Esophagus squamous epithelium (tissue), 4 donors: ENCODE results near the gene PRKAR1B.

Source experiments
- POLR2A ChIP-seq, 4 donors: fragments of 450-650 bp; IDR thresholded peaks; one replicate each; pipeline ENCODE4 v1.6.1; 2017; ENCODE audit warnings: antibody characterized with exemption in 4 of 4, mild to moderate bottlenecking in 4 of 4, moderate library complexity in 3 of 4
- TF ChIP-seq, protein P1 (sequence below), 6 experiments: fragments of 450-650 bp in 4 of 6; fragments of 200-600 bp in 2 of 6; sonication (generic) in 2 of 6; IDR thresholded peaks; one replicate each; pipeline ENCODE4 v1.5.1; 2016 to 2019; ENCODE audit warnings: antibody characterized with exemption in 6 of 6, mild to moderate bottlenecking in 4 of 6, moderate library complexity in 4 of 6

DNA sequence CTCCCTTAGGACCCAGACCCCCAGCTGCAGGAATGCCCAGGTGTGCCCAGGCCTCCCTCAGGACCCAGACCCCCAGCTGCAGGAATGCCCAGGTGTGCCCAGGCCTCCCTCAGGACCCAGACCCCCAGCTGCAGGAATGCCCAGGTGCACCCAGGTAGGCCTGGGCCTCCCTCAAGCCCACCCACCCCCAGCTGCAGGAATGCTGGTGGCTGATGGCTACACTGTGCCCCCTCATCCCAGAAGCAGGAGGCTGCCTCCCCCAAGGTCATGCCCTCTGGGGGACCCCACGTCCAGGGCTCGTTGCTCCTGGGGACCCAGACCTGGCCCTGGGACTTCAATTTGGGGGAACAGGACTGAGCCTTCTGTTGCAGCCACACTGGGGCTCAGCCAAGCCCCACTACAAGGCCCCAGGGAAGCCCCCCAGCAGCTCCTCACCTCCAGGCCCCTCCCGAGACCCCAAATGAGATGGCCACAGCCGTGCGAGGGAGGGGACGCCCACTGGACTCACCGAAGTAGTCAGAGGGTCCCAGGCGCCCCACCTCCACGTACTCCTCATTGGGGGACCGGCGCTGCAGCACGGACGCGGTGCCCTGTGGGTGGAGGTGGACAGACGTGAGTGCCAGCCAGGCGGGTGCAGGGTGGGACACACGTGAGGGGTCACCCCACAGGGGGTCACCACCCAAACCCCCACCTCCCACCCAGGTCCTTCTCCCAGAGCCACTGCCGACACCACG is 176.0 kb downstream of the PRKAR1B start:
- TF ChIP-seq, protein P1, sequence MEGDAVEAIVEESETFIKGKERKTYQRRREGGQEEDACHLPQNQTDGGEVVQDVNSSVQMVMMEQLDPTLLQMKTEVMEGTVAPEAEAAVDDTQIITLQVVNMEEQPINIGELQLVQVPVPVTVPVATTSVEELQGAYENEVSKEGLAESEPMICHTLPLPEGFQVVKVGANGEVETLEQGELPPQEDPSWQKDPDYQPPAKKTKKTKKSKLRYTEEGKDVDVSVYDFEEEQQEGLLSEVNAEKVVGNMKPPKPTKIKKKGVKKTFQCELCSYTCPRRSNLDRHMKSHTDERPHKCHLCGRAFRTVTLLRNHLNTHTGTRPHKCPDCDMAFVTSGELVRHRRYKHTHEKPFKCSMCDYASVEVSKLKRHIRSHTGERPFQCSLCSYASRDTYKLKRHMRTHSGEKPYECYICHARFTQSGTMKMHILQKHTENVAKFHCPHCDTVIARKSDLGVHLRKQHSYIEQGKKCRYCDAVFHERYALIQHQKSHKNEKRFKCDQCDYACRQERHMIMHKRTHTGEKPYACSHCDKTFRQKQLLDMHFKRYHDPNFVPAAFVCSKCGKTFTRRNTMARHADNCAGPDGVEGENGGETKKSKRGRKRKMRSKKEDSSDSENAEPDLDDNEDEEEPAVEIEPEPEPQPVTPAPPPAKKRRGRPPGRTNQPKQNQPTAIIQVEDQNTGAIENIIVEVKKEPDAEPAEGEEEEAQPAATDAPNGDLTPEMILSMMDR (IDR thresholded peaks at IDR 0.05), result no peak
- TF ChIP-seq POLR2A (IDR thresholded peaks at IDR 0.05), result no peak
